Measurements from ENCODE around the gene SETD1A.

The SETD1A gene

DNA sequence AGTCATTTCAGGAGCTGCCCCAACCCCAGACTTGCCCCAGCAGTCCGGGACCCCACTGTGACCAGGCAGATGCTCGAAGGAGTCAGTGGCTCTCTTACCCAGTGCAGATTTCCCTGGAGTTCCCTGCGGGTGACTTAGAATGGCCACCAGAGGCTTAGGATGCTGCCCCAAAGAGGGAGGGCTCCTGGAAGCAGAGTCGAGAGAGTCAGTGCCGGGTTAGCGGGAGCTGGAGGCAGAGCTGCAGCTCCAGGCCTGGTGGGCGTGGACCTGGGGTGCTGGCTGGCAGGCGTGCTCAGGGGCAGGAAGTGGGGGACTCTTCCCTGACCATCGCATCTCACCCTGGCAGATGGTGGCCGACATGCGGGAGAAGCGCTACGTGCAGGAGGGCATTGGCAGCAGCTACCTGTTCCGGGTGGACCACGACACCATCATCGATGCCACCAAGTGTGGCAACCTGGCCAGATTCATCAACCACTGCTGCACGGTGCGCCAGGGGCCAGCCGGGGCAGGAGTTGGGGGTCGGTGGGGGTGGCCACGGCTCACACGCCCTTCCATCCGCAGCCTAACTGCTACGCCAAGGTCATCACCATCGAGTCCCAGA lies 25.8 kb downstream of the SETD1A start:
- Histone ChIP-seq H3K27me3 (ENCODE audit: insufficient read depth, poor library complexity, severe bottlenecking) (no peaks in the 10 kb centered on the region), H3K4me1 (ENCODE audit: insufficient read depth, poor library complexity, severe bottlenecking) (no peaks in the 10 kb centered on the region), H3K4me3 (ENCODE audit: severe bottlenecking) (no peak overlapping the region), H3K36me3 (ENCODE audit: low read depth) (peaks cover 29% of the 10 kb centered on the region), H3K27ac (ENCODE audit: poor library complexity, severe bottlenecking) (no peak overlapping the region), H3K9me3 (ENCODE audit: severe bottlenecking) (no peaks in the 10 kb centered on the region)
- TF ChIP-seq, protein P1, sequence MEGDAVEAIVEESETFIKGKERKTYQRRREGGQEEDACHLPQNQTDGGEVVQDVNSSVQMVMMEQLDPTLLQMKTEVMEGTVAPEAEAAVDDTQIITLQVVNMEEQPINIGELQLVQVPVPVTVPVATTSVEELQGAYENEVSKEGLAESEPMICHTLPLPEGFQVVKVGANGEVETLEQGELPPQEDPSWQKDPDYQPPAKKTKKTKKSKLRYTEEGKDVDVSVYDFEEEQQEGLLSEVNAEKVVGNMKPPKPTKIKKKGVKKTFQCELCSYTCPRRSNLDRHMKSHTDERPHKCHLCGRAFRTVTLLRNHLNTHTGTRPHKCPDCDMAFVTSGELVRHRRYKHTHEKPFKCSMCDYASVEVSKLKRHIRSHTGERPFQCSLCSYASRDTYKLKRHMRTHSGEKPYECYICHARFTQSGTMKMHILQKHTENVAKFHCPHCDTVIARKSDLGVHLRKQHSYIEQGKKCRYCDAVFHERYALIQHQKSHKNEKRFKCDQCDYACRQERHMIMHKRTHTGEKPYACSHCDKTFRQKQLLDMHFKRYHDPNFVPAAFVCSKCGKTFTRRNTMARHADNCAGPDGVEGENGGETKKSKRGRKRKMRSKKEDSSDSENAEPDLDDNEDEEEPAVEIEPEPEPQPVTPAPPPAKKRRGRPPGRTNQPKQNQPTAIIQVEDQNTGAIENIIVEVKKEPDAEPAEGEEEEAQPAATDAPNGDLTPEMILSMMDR (IDR thresholded peaks at IDR 0.05; ENCODE audit: poor library complexity, severe bottlenecking) = no peak
- DNase-seq (ENCODE audit: low spot score) (no peak), ATAC-seq (ENCODE audit: low read depth) (no peak)

DNA sequence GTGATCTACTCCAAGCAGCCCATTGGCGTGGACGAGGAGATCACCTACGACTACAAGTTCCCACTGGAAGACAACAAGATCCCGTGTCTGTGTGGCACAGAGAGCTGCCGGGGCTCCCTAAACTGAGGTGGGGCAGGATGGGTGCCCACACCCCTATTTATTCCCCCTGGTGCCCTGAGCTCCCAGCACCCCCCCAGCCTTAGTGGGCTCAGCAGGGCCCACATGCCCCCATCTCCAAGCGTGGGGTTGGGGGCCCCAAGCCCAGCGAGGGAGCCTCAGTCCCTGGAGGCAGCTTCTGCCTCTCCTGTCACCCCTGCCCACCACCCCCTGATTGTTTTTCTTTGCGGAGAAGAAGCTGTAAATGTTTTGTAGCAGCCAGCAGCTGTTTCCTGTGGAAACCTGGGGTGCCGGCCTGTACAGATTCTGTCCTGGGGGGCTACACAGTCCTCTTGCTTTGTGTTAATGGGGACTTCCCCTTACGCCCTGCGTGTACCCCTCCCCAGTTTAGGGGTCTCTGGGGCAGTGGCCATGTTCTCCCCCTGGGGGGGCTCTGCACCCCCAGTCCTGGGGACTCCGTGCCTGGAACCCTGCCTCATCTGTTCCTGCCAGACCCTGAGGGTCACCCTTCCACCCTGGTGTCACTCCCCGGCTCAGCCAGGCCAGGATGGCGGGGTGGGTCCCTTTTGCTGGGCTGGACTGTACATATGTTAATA lies 26.5 kb downstream of the SETD1A start:
- TF ChIP-seq, protein P1 (IDR thresholded peaks at IDR 0.05; ENCODE audit: poor library complexity, severe bottlenecking) = no peak
- H3K4me3 ChIP-seq (ENCODE audit: severe bottlenecking) = no peak overlapping the region
- DNase-seq (ENCODE audit: low spot score) = no peak
- H3K4me1 ChIP-seq (ENCODE audit: insufficient read depth, poor library complexity, severe bottlenecking) = no peaks in the 10 kb centered on the region
- no peaks in the 10 kb centered on the region for H3K9me3 ChIP-seq (ENCODE audit: severe bottlenecking)
- H3K36me3 ChIP-seq (ENCODE audit: low read depth) = peaks cover 26% of the 10 kb centered on the region
- H3K27me3 ChIP-seq (ENCODE audit: insufficient read depth, poor library complexity, severe bottlenecking) = no peaks in the 10 kb centered on the region
- no peak overlapping the region for H3K27ac ChIP-seq (ENCODE audit: poor library complexity, severe bottlenecking)
- ATAC-seq (ENCODE audit: low read depth) = no peak

DNA sequence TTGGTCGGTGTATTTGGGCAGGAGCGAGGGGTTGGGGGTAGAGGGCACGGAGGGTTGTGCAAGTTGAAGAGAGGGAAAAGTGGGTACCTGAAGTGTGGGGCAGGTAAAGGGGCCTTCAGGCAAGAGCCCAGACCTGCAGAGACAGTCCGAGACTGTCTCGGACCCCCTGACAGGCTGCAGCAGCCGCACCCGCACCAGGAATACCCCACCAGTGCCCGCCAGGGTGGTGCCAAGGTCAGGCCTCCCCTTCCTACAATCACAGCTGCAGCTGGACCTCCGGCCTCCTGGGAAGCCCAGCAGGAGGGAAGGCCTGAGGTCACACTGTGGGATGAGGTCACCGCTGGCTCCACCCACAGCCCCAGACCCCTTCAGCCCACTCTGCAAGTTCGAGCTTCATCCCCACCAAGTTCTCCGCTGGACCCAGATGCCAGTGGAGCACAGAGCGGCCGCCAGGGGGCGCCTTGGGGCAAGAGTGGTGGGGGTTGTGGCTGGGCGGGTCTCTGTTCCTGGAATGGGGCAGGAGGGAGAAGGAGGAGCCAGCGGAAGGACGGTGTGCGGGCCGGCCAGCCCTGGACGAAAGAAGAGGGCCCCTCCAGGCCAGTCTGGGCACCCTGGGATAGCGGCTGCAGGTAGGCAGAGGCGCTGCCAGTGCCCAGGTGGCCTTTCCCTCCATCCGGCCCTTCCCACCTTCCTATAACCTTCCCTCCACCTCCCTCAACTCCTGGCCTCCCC lies 27.3 kb downstream of the SETD1A start, which contains the start of gene HSD3B7:
TSS of gene HSD3B7 (plus strand) at position 539 of the 732 bp plus-strand sequence. CDS start 452 bp downstream, outside the sequence.
- Histone ChIP-seq H3K4me1 (ENCODE audit: insufficient read depth, poor library complexity, severe bottlenecking) (no peaks in the 10 kb centered on the region), H3K27me3 (ENCODE audit: insufficient read depth, poor library complexity, severe bottlenecking) (no peaks in the 10 kb centered on the region), H3K9me3 (ENCODE audit: severe bottlenecking) (no peaks in the 10 kb centered on the region), H3K36me3 (ENCODE audit: low read depth) (peaks cover 20% of the 10 kb centered on the region), H3K4me3 (ENCODE audit: severe bottlenecking) (peak within 1 kb of the TSS; percentile 31), H3K27ac (ENCODE audit: poor library complexity, severe bottlenecking) (no peak within 1 kb of the TSS)
- DNase-seq (ENCODE audit: low spot score) (no peak), ATAC-seq (ENCODE audit: low read depth) (peak; percentile 81)
- TF ChIP-seq, protein P1 (IDR thresholded peaks at IDR 0.05; ENCODE audit: poor library complexity, severe bottlenecking) = peak; percentile 95

DNA sequence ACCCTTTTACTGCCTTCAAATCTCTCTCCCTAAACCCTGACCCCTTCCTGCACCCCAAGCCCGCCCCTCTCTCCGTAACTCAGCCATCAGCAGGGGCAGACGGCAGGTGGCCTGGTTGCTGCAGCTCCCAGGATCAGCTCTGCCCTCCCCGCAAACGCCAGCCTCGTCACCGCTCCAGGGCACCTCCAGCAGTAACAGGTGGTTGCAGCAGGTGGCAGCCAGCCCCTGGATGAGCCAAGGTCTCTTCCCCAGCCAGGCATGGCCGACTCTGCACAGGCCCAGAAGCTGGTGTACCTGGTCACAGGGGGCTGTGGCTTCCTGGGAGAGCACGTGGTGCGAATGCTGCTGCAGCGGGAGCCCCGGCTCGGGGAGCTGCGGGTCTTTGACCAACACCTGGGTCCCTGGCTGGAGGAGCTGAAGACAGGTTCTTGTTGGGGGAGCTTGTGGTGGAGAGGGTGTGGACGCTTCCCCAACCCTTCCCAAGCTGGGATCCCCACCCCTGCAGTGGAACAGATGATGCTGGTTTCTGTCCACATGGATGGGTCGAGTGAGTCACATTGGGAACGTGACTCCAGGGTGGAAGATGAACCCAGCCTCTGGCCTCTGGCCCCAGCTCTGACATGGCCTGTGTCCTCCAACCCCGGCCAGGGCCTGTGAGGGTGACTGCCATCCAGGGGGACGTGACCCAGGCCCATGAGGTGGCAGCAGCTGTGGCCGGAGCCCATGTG lies 28.0 kb downstream of the SETD1A start:
- no peaks in the 10 kb centered on the region for H3K4me1 ChIP-seq (ENCODE audit: insufficient read depth, poor library complexity, severe bottlenecking)
- peaks cover 15% of the 10 kb centered on the region for H3K36me3 ChIP-seq (ENCODE audit: low read depth)
- peak; percentile 74 for ATAC-seq (ENCODE audit: low read depth)
- H3K27ac ChIP-seq (ENCODE audit: poor library complexity, severe bottlenecking) = no peak overlapping the region
- DNase-seq (ENCODE audit: low spot score) = no peak
- no peaks in the 10 kb centered on the region for H3K27me3 ChIP-seq (ENCODE audit: insufficient read depth, poor library complexity, severe bottlenecking)
- no peaks in the 10 kb centered on the region for H3K9me3 ChIP-seq (ENCODE audit: severe bottlenecking)
- TF ChIP-seq, protein P1 (IDR thresholded peaks at IDR 0.05; ENCODE audit: poor library complexity, severe bottlenecking) = peak; percentile 63
- H3K4me3 ChIP-seq (ENCODE audit: severe bottlenecking) = peak overlapping the region; percentile 31

Data from RWPE2 (cell line).